HG03432 (cell line): ENCODE results near the gene BMS1.
A peak's percentile ranks its signal among the peaks of the same experiment; 100 is the strongest.
"Not testable (repeated sequence)": the region's sequence is repeated elsewhere in the genome, so short reads cannot be mapped to it uniquely, and the experiment has no call there.

Experiments
- ATAC-seq: cut with Tn5 transposase; IDR thresholded peaks from one replicate; pipeline ENCODE4 v1.9.1; 2021; ENCODE audit warnings: mild to moderate bottlenecking, moderate library complexity; ENCODE audit not compliant: unreplicated experiment

The BMS1 gene

GRCh38 chr10:42865716-42866114 is 83.1 kb downstream of the BMS1 start:
- no peak for ATAC-seq

- peak; percentile 84 for ATAC-seq
These were observed 83.8 kb downstream of the BMS1 start for GRCh38 chr10:42866115-42866995.

DNA sequence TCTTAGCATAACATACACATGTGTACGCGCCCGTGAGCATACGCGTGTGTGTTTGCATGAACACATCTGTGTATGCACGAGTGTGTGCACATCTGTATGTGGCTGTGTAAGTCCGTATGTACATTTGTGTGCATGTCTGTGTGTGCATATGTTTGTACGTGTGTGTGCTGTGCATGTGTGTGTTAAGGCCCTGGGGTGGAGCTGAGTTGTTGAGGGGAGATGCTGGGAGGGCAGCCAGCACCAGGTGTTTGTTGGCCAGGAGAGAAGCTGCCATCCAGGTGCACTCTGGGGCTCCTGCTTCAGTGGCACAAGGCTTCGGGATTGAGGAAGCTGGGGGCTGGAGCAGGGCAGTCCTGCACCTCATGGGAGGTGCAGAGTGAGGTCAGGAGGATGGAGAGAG is 85.0 kb downstream of the BMS1 start:
- ATAC-seq, result no peak

DNA sequence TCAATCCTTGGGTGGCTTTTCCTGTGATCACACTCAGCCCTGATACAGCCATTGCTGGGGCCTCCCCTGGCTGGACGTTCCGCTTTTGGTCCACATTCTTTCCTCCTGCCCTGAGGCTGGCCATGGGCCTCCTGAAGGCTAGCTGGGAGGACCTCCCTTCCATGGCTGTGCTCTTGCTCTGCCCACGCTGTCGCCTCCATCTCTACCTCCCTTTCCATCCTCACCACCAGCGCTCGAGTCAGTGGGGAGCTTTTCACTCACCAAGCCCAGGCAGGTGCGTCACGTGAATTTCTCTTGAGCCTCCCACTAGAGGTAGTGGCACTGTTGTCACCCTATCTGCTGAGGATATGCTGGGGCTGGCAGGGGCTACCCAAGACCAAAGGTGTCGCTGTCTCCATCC is 85.9 kb downstream of the BMS1 start:
- no peak for ATAC-seq

GRCh38 chr10:42869977-42870350 is 87.4 kb downstream of the BMS1 start:
- ATAC-seq, result no peak

- ATAC-seq, result not testable (repeated sequence)
These were observed 88.6 kb downstream of the BMS1 start for GRCh38 chr10:42871138-42871641.

DNA sequence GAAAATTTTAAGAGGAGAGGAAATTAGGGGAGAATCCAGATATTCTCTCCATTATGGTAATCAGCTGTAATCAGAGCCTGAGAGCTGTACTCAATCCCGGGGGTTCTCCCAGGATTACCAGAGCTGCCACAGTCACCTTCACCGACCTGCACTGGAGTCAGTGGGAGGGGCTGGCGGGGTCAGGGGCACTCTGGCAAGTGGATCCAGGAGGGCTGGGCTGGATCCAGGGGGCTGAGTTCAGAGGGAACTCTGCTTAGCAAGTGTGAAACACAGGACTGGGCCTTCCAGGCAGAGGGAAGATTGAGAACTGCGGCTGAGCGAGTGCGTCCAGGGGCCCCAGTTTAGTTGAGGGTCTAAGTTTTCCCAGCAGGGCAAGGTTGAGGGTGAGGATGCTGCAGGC is 89.2 kb downstream of the BMS1 start:
- no peak for ATAC-seq

GRCh38 chr10:42872865-42873435 is 90.4 kb downstream of the BMS1 start:
- ATAC-seq, result no peak

- no peak for ATAC-seq
These were observed 92.3 kb downstream of the BMS1 start for GRCh38 chr10:42874713-42875387.

GRCh38 chr10:42875388-42875755 is 92.8 kb downstream of the BMS1 start:
- no peak for ATAC-seq

GRCh38 chr10:42875798-42876341 is 93.3 kb downstream of the BMS1 start:
- no peak for ATAC-seq

DNA sequence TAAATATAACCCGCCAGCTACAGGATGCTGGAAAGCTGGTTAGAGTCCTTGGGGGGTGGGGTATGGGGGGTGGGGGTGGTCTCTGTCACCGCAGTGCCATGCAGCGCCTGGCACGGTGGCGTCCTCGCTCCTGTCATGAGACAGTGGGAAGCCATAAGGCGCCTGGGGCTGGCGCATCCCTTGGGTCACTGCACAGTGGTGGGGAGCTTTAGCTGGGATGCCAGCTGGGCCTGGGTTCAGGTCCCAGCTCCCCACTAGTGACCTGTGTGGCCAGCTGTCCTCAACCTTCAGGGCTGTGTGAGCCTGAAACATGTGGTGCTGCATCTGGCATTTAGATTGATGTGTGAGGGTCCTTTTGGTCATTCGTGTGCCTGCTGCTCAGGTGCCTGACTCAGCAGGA is 93.9 kb downstream of the BMS1 start:
- no peak for ATAC-seq

- no peak for ATAC-seq
These were observed 94.3 kb downstream of the BMS1 start for GRCh38 chr10:42876945-42877344.

DNA sequence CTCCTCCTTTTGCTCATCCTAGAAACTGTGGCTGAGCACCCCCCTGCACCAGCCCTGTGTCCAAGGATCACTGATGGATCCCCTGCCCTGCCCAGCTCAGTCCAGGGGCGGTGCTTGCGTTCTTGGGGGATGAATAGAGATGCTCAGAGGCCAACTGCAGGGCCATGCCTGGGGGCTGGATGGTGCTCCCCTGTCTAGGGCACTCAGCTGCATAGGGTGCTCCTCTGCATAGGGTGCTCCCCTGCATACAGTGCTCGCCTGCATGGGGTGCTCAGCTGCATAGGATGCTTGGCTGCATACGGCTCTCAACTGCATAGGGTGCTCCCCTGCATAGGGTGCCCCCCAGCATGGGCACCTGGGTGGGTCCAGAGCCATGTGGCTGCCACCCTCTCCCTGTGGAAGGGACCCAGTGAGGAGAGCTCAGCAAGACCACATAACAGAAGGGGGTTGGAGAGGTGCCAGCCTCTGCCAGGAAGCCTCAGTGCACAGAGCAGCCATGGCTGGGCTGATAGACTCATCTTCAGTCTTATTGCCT is 95.0 kb downstream of the BMS1 start:
- no peak for ATAC-seq

GRCh38 chr10:42878134-42878820 is 95.7 kb downstream of the BMS1 start:
- no peak for ATAC-seq

GRCh38 chr10:42878821-42879195 is 96.2 kb downstream of the BMS1 start:
- no peak for ATAC-seq

GRCh38 chr10:42879380-42880254 is 97.0 kb downstream of the BMS1 start:
- ATAC-seq, result no peak

DNA sequence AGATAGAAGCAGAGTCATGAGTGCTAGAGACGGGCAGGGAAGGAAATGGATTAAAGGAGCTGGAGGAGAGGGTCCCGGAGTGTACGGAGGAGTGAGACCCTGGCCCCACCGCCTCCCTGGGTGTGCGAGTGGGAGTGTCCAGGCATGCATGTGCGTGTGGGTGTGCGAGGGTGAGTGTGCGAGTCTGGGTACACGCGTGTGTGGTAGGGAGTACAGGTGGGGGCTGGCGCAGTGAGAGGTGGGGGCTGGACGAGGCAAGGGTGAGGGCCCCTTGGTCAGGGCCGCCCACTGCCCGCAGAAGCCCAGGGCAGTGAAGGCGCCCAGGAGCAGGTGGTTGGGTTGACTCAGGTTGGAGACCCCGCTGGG is 97.6 kb downstream of the BMS1 start:
- no peak for ATAC-seq

GRCh38 chr10:42882597-42882996 is 100.0 kb downstream of the BMS1 start:
- ATAC-seq, result no peak
